ENCODE measurements around the gene ZNF530.

GRCh38 chr19:57632987-57633831 is 33.5 kb downstream of the ZNF530 start, which contains the start of gene ZNF211:
- TF ChIP-seq EZH2phosphoT487 (IDR thresholded peaks at IDR 0.05; ENCODE audit: insufficient read depth, low read depth), result no peak
- TF ChIP-seq EZH2 (IDR thresholded peaks at IDR 0.05; ENCODE audit: insufficient read depth, poor library complexity, severe bottlenecking), result no peak
